Tibial artery (tissue), 4 donors: ENCODE results near the gene APOC1.
"Not testable (repeated sequence)": the region's sequence is repeated elsewhere in the genome, so short reads cannot be mapped to it uniquely, and the experiment has no call there.

Experiments
- DNase-seq, 2 donors: peaks; one replicate each; pipeline ENCODE4 v3.0.0-alpha.2; 2019
- H3K27ac ChIP-seq, 2 donors: fragments of 200-600 bp; sonication (generic) in 1 of 2; 1 replicate in 1 of 2; 2 replicates in 1 of 2; pipeline ENCODE4 v1.5.1; 2018 to 2019; ENCODE audit warnings: mild to moderate bottlenecking in 1 of 2
- H3K27me3 ChIP-seq, 2 donors: fragments of 200-600 bp; sonication (generic) in 1 of 2; one replicate each; pipeline versions ENCODE4 v1.5.1 to v1.6.0; 2016 to 2019
- H3K36me3 ChIP-seq, 3 donors: fragments of 200-600 bp; sonication (generic) in 2 of 3; one replicate each; pipeline ENCODE4 v1.5.1; 2016 to 2019; ENCODE audit warnings: mild to moderate bottlenecking in 2 of 3
- H3K4me1 ChIP-seq, 4 donors: fragments of 200-600 bp; sonication (generic) in 2 of 4; 1 replicate in 3 of 4; 2 replicates in 1 of 4; pipeline ENCODE4 v1.5.1; 2016 to 2019
- H3K4me3 ChIP-seq, 2 donors: fragments of 200-600 bp; sonication (generic) in 1 of 2; 1 replicate in 1 of 2; 2 replicates in 1 of 2; pipeline ENCODE4 v1.5.1; 2018 to 2019; ENCODE audit warnings: mild to moderate bottlenecking in 2 of 2
- H3K9me3 ChIP-seq, 3 donors: fragments of 200-600 bp; sonication (generic) in 1 of 3; one replicate each; pipeline ENCODE4 v1.5.1; 2016 to 2019
- CTCF ChIP-seq, 2 experiments: fragments of 200-600 bp in 1 of 2; fragments of 450-650 bp in 1 of 2; IDR thresholded peaks; one replicate each; pipeline ENCODE4 v1.5.1; 2017 to 2019; ENCODE audit warnings: antibody characterized with exemption in 2 of 2, mild to moderate bottlenecking in 1 of 2, moderate library complexity in 1 of 2
- intact Hi-C: fragments of 100-400 bp; cut with DNase I; formaldehyde crosslinking; loops from one replicate; pipeline ENCODE4 v1.15.0; 2023; ENCODE audit warnings: low total_unique reads

The APOC1 gene

GRCh38 chr19:44914433-44915206, at the start of gene APOC1:
APOC1 (plus strand) TSS chr19:44914608; CDS start chr19:44914892, 284 bp downstream.
- H3K9me3 ChIP-seq, H3K27ac ChIP-seq, intact Hi-C loops, H3K36me3 ChIP-seq: not testable (repeated sequence)
- peak within 1 kb of the TSS; percentile 43 to 55 for H3K4me3 ChIP-seq
- peaks cover 0 to 25% of the 10 kb centered on the region in 2 donors for H3K27me3 ChIP-seq
- peak; percentile 78 to 89 for DNase-seq
- peaks cover 0 to 19% (median 7%) of the 10 kb centered on the region in 4 donors for H3K4me1 ChIP-seq

DNA sequence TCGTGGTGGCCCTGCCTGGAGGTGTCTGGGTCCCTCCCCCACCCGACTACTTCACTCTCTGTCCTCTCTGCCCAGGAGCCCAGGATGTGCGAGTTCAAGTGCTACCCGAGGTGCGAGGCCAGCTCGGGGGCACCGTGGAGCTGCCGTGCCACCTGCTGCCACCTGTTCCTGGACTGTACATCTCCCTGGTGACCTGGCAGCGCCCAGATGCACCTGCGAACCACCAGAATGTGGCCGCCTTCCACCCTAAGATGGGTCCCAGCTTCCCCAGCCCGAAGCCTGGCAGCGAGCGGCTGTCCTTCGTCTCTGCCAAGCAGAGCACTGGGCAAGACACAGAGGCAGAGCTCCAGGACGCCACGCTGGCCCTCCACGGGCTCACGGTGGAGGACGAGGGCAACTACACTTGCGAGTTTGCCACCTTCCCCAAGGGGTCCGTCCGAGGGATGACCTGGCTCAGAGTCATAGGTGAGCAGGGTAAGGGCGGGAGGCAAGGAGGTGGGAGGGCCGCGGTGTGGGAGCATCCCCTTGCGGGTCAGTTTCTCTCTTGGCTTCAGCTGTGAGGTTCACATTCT, 49.1 kb upstream of the APOC1 start:
- no peaks in the 10 kb centered on the region for H3K27me3 ChIP-seq
- intact Hi-C loops = no loop called here
- peaks cover 16 to 49% (median 31%) of the 10 kb centered on the region in 3 donors for H3K36me3 ChIP-seq
- no peak overlapping the region for H3K4me3 ChIP-seq
- no peak overlapping the region for H3K27ac ChIP-seq
- H3K4me1 ChIP-seq = no peaks in the 10 kb centered on the region
- no peak for DNase-seq
- TF ChIP-seq CTCF (IDR thresholded peaks at IDR 0.05) = no peak
- no peaks in the 10 kb centered on the region for H3K9me3 ChIP-seq

DNA sequence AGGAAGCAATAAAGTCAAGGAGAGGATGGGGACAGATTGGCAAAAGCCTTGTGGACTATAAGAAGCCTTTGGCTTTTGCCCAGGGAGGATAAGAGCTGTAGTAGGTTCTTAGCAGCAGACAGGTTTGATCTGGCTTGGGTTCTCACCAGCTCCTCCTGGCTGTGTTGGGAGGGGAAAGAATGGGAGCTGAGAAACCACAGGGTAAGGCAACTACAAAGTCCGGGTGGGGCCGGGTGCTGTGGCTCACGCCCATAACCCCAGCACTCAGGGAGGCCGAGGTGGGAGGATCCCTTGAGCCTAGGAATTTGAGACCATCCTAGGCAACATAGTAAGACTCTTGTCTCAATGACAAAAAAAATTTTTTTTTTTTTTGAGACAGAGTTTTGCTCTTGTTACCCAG, 47.7 kb upstream of the APOC1 start:
- intact Hi-C loops = no loop called here
- Histone ChIP-seq H3K4me3 (no peak overlapping the region), H3K36me3 (peaks cover 11 to 61% (median 38%) of the 10 kb centered on the region in 3 donors), H3K27me3 (no peaks in the 10 kb centered on the region), H3K27ac (no peak overlapping the region), H3K4me1 (no peaks in the 10 kb centered on the region), H3K9me3 (no peaks in the 10 kb centered on the region)
- TF ChIP-seq CTCF (IDR thresholded peaks at IDR 0.05) = no peak
- DNase-seq = no peak

DNA sequence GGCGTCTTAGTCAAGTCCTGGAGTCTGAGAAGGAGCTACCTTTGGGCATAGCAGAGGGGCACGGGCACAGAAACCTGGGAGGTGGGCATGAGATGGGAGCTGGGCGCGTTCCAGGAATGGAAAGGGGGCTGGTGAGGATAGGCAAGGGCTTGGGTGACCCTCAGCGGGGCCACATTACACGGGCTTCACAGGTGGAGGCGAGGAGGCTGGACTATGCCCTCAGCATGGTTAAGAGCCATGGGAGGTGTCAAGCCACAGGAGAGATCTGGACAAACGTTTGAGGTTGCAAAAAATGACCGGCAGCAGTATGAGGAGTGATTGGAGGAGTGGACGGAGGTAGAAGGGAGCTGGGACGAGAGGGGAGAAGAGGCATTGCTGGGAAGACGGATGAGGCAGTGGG, 46.8 kb upstream of the APOC1 start:
- H3K36me3 ChIP-seq = peaks cover 19 to 65% (median 47%) of the 10 kb centered on the region in 3 donors

DNA sequence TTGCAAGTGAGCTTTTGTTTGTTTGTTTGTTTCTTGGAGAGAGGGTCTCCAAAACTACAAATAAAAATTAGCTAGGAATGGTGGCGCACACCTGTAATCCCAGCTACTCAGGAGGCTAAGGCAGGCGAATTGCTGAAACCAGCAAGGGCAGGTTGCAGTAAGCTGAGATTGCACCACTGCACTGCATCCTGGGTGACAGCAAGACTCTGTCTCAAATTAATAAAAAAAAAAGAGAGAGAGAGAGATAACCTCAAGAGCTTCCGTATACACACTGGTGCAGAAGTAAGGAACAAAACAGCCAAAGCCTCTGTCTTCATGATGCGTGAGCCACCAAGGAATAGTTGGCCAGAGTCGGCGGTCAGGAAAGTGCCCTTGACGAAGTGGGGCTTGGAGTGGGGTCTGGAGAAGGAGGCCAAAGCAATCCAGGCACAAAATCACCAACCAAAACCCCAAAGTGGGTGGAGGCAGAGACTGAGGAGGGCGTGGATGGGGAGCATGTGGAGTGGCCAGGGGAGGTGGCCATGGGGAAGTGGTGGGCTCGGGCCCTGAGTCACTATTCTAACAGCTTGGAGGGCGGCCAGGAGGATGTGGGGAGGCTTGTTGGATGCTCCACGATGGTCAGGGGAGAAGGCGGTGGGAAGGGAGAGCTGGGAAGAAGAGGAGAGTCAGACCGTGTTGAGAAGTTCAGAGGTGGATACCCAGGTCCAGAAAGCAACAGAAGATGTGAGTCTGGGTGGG, 44.5 kb upstream of the APOC1 start:
- no peaks in the 10 kb centered on the region for H3K9me3 ChIP-seq
- DNase-seq = peak; percentile 61 to 77
- H3K4me1 ChIP-seq = no peaks in the 10 kb centered on the region
- H3K27me3 ChIP-seq = no peaks in the 10 kb centered on the region
- H3K27ac ChIP-seq = no peak overlapping the region
- H3K4me3 ChIP-seq = no peak overlapping the region
- intact Hi-C loops = no loop called here
- H3K36me3 ChIP-seq = peaks cover 41 to 84% (median 68%) of the 10 kb centered on the region in 3 donors
- TF ChIP-seq CTCF (IDR thresholded peaks at IDR 0.05) = no peak

More for the DNA sequence above, 46.8 kb upstream of the APOC1 start:
- intact Hi-C loops = no loop called here
- DNase-seq = no peak
- no peaks in the 10 kb centered on the region for H3K27me3 ChIP-seq
- no peak overlapping the region for H3K27ac ChIP-seq
- no peaks in the 10 kb centered on the region for H3K4me1 ChIP-seq
- no peak for TF ChIP-seq CTCF (IDR thresholded peaks at IDR 0.05)
- H3K4me3 ChIP-seq = no peak overlapping the region
- no peaks in the 10 kb centered on the region for H3K9me3 ChIP-seq

GRCh38 chr19:44871809-44872208, 42.6 kb upstream of the APOC1 start:
- TF ChIP-seq CTCF (IDR thresholded peaks at IDR 0.05) = no peak
- no peaks in the 10 kb centered on the region for H3K27me3 ChIP-seq
- H3K9me3 ChIP-seq = no peaks in the 10 kb centered on the region
- peaks cover 48 to 84% (median 73%) of the 10 kb centered on the region in 3 donors for H3K36me3 ChIP-seq
- DNase-seq = no peak
- no peaks in the 10 kb centered on the region for H3K4me1 ChIP-seq
- intact Hi-C loops = no loop called here
- no peak overlapping the region for H3K4me3 ChIP-seq
- H3K27ac ChIP-seq = no peak overlapping the region
